Erythroblast (primary cell): Measurements from ENCODE around the gene NCAPD2.

ENCODE experiments used
- DNase-seq, 2 experiments: peaks; one replicate each; lab custom pipeline; 2025; lab: John Stamatoyannopoulos, UW
- GATA1 ChIP-seq: IDR thresholded peaks from 2 replicates; pipeline ENCODE4 v1.6.1; 2011; ENCODE audit warnings: low read depth, mild to moderate bottlenecking, control low read depth, low read length, moderate library complexity
- POLR2A ChIP-seq: IDR thresholded peaks from 2 replicates; pipeline ENCODE4 v1.6.1; 2011; ENCODE audit warnings: mild to moderate bottlenecking, low read length

Gene NCAPD2

DNA sequence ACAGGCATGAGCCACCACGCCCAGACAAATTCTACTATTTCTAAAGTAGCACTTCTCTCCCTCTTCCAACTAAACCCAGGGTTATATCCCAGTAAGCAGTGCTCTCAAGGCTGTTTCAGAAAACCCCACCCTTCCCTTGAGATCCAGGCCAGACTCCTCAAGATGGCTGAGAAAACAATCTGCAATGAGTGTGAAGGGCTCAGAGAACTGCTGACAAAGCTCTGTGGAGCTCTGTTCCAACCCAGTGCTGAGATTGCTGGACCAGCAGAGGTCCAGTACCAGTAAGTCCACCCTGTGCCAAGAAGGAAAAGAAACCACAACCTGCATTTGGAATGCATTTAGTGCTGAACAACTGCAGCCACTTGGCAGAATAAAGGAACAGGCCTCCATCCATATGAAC lies 65.6 kb downstream of the NCAPD2 start:
- TF ChIP-seq POLR2A (no peak), GATA1 (no peak)
- no peak for DNase-seq

DNA sequence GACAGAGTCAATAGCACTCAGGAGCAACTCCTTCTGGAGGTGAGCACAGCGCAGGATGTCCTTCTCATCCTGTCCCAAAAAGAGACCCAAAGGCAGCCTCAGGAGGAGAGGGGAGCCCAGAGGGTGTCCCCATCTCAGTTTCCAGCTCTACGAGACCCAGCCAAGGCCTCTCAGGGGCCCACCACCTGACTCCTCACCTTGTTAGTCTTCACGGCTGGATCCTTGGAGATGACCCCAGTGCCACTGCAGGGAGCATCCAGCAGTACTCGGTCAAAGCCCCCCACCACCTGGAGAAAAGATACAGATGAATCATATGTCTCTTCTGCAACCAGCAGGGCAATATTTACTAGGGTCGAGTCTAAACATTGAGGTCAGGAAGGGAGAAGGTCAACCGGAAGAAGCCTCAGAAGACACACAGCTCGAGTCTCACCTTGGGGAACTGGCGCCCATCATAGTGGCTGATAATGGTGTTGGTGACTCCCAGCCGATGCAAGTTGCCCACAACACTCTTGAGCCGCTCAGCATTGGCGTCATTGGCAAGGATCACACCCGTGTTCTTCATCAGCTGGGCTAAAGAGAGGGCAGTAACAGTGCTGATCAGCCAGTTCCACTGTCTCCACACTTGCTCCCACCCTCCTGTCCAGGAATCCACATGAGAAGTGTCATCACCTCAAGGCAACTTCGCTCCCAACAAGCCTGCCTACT lies 66.8 kb downstream of the NCAPD2 start:
- DNase-seq, result no peak
- no peak for TF ChIP-seq GATA1
- TF ChIP-seq POLR2A, result no peak

DNA sequence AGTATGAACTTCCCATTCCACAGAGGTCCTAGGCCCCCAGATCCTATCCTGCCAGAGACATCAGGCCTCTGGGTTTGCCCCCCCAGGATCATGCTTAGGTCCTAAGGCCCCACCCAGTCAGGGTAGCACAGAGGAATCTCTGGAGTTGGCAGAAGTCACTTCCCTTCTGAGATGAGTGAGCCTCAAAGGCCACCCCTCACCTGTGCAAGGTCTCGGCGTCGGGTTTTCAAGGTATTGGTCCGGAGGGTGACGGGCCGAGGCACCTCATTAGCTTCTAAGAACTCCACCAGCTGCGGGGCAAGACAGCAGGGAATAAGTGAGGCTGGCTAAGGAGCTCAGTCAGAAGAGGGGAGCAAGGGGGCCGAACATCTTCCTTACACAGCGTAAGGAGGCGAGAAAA lies 69.0 kb downstream of the NCAPD2 start:
- TF ChIP-seq GATA1 (no peak), POLR2A (no peak)
- no peak for DNase-seq

DNA sequence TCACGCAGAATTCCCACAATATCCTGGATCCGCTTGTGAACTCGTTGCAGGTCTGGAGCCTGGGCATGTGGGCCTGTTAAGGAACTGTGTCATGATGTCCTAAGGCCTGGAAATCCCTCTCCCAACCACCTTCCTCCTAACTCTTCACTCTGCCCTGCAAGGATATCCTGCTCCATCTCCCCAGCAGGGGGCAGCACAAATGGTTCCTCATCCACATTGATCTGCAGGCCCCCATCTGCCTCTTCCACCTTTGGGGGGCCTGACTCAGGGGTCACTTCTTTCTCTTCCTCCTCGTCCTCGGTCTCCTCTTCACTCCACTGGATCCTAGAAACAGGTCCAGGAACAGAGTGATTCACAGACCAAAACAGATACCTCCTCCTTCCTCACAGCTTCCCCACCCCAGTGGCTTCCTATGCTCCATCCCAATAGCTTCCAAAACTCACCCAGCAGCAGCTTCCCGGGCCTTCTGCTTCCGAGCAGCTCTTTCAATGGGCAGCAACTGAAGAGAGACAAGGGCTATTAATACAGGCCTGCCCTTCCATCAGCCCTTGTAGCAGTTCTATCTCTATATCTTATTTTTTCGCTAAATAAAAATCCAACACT lies 69.6 kb downstream of the NCAPD2 start:
- TF ChIP-seq POLR2A (no peak), GATA1 (no peak)
- DNase-seq, result peak; percentile 62 to 82

DNA sequence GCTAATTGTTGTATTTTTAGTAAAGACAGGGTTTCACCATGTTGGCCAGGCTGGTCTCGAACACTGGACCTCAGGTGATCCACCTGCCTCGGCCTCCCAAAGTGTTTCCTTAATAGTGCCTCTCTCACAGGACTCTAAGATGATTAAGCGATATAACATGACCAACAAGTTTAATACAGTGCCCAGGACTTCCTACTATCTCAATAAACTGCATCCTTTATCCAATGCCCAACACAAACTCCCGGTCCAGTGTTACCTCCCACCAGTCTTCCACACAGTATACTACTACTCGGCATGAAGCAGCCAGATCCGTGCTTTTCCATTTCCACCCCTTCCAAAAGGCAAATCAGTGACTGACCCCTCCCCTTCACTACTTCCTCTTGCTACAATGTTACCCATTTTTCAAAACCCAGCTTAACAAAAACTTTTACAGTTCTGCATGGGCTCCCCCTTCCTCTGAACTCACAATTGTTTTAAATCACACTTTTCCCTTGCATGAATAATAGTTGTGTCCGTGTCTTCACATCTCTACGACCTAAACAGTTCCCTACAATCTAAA lies 73.3 kb downstream of the NCAPD2 start:
- DNase-seq, result no peak
- no peak for TF ChIP-seq GATA1
- TF ChIP-seq POLR2A, result no peak

DNA sequence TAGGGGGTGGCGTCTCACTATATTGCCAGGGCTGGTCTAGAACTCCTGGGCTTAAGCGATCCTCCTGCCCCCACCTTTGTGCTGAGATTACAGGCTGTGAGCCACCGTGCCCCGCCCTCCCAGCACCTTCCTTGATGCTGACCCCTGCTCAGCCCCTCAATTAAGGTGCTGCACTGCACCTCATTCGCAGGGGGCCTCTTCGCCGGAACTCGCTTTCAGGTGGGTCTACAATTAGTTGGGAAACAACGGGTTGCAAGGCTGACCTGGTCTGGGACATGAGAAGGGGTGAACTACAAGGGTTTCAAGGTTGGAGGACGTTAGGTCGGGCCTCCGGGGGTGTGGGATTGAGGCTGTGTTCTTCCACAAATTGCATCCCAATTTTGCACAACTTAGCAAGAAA lies 75.4 kb downstream of the NCAPD2 start:
- no peak for DNase-seq
- TF ChIP-seq GATA1 (no peak), POLR2A (no peak)

DNA sequence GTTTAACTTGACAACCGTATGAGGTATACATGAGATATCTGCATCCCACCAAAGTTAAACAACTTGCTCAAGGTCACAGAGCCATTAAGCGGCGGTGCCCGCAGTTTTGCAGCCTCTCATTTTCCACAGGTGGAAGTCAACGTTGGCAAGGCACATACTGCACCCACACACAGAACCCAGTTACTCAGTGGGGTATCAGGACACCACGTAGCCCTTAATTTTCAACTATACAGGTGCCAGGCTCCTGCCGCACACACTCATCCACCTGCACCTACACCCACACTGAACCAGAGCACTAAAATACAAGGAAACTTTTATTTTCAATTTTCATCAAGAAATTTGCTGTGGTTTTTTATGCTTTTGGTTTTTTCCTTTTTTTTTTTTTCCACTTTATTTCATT lies 75.9 kb downstream of the NCAPD2 start:
- DNase-seq, result no peak
- TF ChIP-seq GATA1 (no peak), POLR2A (no peak)

DNA sequence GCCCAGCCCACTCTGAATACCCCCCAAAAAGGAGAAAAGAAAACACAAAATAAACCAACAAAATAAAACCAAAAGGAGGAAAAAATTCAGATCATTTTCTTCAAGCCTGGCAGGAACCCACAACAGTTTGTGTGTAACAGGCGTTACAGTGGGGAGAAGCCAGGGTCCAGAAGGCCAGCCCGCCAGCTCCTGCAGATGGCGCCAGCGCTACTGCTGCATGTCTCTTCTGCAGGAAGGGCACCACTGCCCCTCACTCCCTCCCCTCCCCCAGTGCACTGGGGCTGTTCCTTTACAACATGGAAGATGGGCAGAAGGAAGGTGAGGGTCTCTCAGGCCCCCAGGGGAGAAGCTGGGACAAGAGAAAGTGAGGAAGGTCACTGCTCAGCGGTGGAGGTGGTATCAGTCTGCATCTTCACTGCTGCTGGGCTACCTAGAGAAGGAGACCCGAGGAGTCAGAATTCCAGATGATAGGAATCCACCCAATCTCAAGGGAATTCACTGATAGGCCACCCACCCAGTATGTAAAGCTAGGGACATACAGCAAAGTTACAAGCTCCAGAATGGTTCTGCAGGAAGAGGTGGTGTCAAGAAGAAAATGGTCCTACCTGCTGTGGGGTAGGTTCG lies 76.5 kb downstream of the NCAPD2 start:
- DNase-seq, result peak; percentile 62 to 64
- no peak for TF ChIP-seq POLR2A
- TF ChIP-seq GATA1, result no peak

DNA sequence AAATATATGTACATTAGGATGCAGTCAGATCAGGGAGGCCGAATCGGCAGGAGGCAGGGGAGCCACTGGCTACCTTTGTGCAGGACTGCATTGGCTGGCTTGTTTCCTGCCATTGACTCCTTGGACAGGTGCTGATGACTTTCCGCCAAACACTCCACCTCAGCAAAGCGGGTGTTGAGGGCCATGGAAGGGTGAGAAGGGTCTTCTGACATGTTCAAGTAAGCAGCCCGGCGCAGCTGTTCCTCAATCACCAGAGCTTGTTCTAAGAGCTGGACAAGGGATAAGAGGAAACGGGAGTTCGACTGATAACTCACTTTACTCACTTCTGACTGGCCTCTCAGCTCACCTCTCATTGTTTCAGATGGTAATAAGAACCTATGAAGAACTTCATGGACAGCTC lies 79.1 kb downstream of the NCAPD2 start:
- no peak for DNase-seq

DNA sequence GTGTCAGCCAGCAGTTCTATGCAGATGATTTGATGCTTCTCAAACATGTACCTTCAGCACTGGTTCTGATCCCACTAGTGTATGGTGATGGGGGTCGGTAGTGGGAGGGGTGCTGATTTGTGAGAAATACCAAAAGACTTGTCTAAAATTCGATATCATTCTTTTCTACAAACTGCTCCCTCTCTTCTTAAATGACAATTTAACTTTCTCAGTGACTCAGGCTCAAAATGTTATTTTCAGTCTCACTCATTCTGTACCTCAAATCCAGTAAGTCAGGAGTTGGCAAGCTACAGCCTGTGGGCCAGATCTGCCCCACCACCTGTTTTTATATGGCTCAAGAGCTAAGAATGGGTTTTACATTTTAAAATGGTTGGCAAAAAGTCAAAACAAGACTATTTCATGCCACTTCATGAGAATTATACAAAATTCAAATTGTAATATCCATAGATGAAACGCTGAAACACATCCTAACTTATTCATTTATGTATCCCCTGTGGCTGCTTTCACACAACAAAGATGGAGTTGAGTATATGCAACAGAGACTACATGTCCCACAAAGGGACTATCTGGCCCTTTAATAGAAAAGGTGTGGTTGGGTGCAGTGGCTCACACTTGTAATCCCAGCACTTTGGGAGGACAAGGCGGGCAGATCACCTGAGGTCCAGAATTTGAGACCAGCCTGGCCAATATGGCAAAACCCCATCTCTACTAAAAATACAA lies 80.8 kb downstream of the NCAPD2 start:
- DNase-seq, result no peak
- TF ChIP-seq GATA1 (no peak), POLR2A (no peak)

More for the DNA sequence above, 79.1 kb downstream of the NCAPD2 start:
- TF ChIP-seq POLR2A (no peak), GATA1 (no peak)

DNA sequence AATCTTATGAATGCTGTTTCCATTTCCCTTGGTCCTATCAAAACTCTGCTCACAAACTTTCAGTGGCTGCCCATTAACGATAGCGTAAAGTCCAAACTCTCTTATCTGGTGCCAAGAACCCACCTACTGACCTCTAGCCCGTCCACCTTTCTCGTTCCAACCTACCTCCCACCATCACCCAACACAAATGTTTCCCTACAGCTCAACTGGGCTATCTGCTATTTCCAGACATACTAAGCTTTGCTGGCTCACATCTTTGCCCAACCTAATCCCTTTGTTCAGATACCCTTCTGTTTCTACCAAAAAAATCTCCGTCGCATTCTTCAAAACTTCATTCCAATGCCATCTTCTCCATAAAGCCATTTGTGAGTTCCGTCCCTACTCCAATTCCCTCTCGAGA lies 81.7 kb downstream of the NCAPD2 start:
- TF ChIP-seq GATA1, result no peak
- no peak for TF ChIP-seq POLR2A
- DNase-seq, result no peak
